ENCODE measurements around the gene MCOLN1.

GRCh38 chr19:7509625-7510024, 12.8 kb upstream of the MCOLN1 start:
- TF ChIP-seq CTCF (IDR thresholded peaks at IDR 0.05; ENCODE audit: low read depth, low read length) (no peak), MAX (IDR thresholded peaks at IDR 0.05; ENCODE audit: low read depth, low read length) (no peak), MYC (IDR thresholded peaks at IDR 0.05; ENCODE audit: low read depth, low read length) (no peak), POLR2A (IDR thresholded peaks at IDR 0.05; ENCODE audit: extremely low read depth, insufficient read length) (no peak)
